IMR-90 (cell line): ENCODE data around the gene HDAC7. TPM values are rescaled to one million over a fixed set of nuclear protein-coding genes. Genes with fewer than 3 reads are reported as not detected.

Experiments used
- ATAC-seq: fragments of 200-7000 bp; cut with Tn5 transposase; 2 replicates; pipeline ENCODE4 v1.9.1; 2020; ENCODE audit warnings: low read depth, mild to moderate bottlenecking, moderate library complexity
- BruUV-seq: library from RNA; stranded (reverse); fragments of 400-500 nt; replicated peaks from 2 replicates; lab custom pipeline; 2021; lab: Mats Ljungman, UMichigan
- CTCF ChIA-PET: fragments of 300-600 bp; formaldehyde crosslinking; extraction: SDS; loops from one replicate; lab custom pipeline; 2021; ENCODE audit warnings: antibody characterized with exemption; lab: Yijun Ruan, JAX
- POLR2A ChIA-PET: fragments of 300-600 bp; sonication (Branson Sonifier 250); formaldehyde crosslinking; loops from one replicate; lab custom pipeline; 2022; ENCODE audit warnings: antibody characterized with exemption; ENCODE audit not compliant: unreplicated experiment; lab: Charles Lee
- DNase-seq: peaks from one replicate; pipeline ENCODE4 v3.0.0; 2013
- H2AFZ ChIP-seq: replicated peaks from 2 replicates; pipeline ENCODE3; 2013; ENCODE audit warnings: low read length, mild to moderate bottlenecking; ENCODE audit not compliant: poor library complexity
- H2AK5ac ChIP-seq: 2 replicates; pipeline ENCODE4 v1.6.1; 2013; ENCODE audit warnings: low read depth, low read length, inconsistent platforms
- H2AK9ac ChIP-seq: replicated peaks from 2 replicates; pipeline ENCODE3; 2013; ENCODE audit warnings: mild to moderate bottlenecking, low read depth, low read length, moderate library complexity; ENCODE audit not compliant: poor library complexity
- H2BK120ac ChIP-seq: 2 replicates; pipeline ENCODE4 v1.6.1; 2013; ENCODE audit warnings: low read depth, low read length, inconsistent platforms
- H2BK15ac ChIP-seq: 3 replicates; pipeline ENCODE4 v1.6.1; 2013; ENCODE audit warnings: low read depth, low read length, inconsistent platforms
- H2BK20ac ChIP-seq: 2 replicates; pipeline ENCODE4 v1.6.1; 2013; ENCODE audit warnings: low read depth, mild to moderate bottlenecking, inconsistent platforms, low read length, moderate library complexity
- H2BK5ac ChIP-seq: 2 replicates; pipeline ENCODE4 v1.6.1; 2013; ENCODE audit warnings: mild to moderate bottlenecking, low read depth, low read length, inconsistent platforms; ENCODE audit not compliant: poor library complexity, severe bottlenecking
- H3K14ac ChIP-seq: replicated peaks from 2 replicates; pipeline ENCODE4 v1.6.1; 2013; ENCODE audit warnings: low read depth, low read length, inconsistent platforms
- H3K18ac ChIP-seq: 2 replicates; pipeline ENCODE4 v1.6.1; 2013; ENCODE audit warnings: low read depth, low read length, control low read depth
- H3K23ac ChIP-seq: 2 replicates; pipeline ENCODE4 v1.6.1; 2013; ENCODE audit warnings: low read depth, low read length, inconsistent platforms
- H3K27ac ChIP-seq: 2 replicates; pipeline ENCODE4 v1.5.1; 2013; ENCODE audit warnings: mild to moderate bottlenecking, control low read depth, low read length; ENCODE audit not compliant: insufficient read depth
- H3K27me3 ChIP-seq: 2 replicates; pipeline ENCODE4 v1.6.1; 2013; ENCODE audit warnings: low read length; ENCODE audit not compliant: control insufficient read depth, insufficient read depth
- H3K36me3 ChIP-seq: 2 replicates; pipeline ENCODE4 v1.6.1; 2013; ENCODE audit warnings: low read length, mixed read lengths; ENCODE audit not compliant: control insufficient read depth, insufficient read depth
- H3K4ac ChIP-seq: 2 replicates; pipeline ENCODE4 v1.6.1; 2013; ENCODE audit warnings: low read depth, low read length, inconsistent platforms
- H3K4me1 ChIP-seq: 2 replicates; pipeline ENCODE4 v1.6.1; 2013; ENCODE audit warnings: low read length, mixed read lengths; ENCODE audit not compliant: control insufficient read depth, insufficient read depth
- H3K4me2 ChIP-seq: 2 replicates; pipeline ENCODE4 v1.6.1; 2013; ENCODE audit warnings: low read depth, mild to moderate bottlenecking, control low read depth, low read length, moderate library complexity
- H3K4me3 ChIP-seq: 2 replicates; pipeline ENCODE4 v1.5.1; 2013; ENCODE audit warnings: low read depth, mild to moderate bottlenecking, control low read depth, low read length, moderate library complexity; ENCODE audit not compliant: insufficient read depth
- H3K56ac ChIP-seq: 2 replicates; pipeline ENCODE4 v1.6.1; 2013; ENCODE audit warnings: low read length, inconsistent platforms; ENCODE audit not compliant: insufficient read depth; ENCODE audit errors: extremely low read depth
- H3K79me1 ChIP-seq, 2 experiments: 2 replicates each; pipeline ENCODE4 v1.6.1; 2013; ENCODE audit warnings: low read length in 2 of 2, inconsistent platforms in 1 of 2, low read depth in 1 of 2
- H3K9ac ChIP-seq: 2 replicates; pipeline ENCODE4 v1.6.1; 2013; ENCODE audit warnings: low read depth, low read length, control low read depth
- H3K9me1 ChIP-seq: 2 replicates; pipeline ENCODE4 v1.6.1; 2013; ENCODE audit warnings: low read length, inconsistent platforms; ENCODE audit not compliant: insufficient read depth
- H3K9me3 ChIP-seq: 2 replicates; pipeline ENCODE4 v1.6.1; 2013; ENCODE audit warnings: low read length; ENCODE audit not compliant: control insufficient read depth, insufficient read depth
- H4K20me1 ChIP-seq: 2 replicates; pipeline ENCODE4 v1.6.1; 2013; ENCODE audit warnings: low read length, inconsistent platforms; ENCODE audit not compliant: insufficient read depth
- H4K5ac ChIP-seq: 2 replicates; pipeline ENCODE4 v1.6.1; 2013; ENCODE audit warnings: mild to moderate bottlenecking, low read depth, low read length, control low read depth
- H4K8ac ChIP-seq, 2 experiments: 2 replicates each; pipeline ENCODE4 v1.6.1; 2013; ENCODE audit warnings: low read depth in 2 of 2, low read length in 2 of 2, control low read depth in 1 of 2, inconsistent platforms in 1 of 2
- H4K91ac ChIP-seq: 2 replicates; pipeline ENCODE4 v1.6.1; 2013; ENCODE audit warnings: low read depth, low read length, inconsistent platforms; ENCODE audit not compliant: insufficient read depth
- BHLHE40 ChIP-seq: fragments of 150-350 bp; IDR thresholded peaks from 2 replicates; pipeline ENCODE4 v1.6.1; 2016; ENCODE audit warnings: mild to moderate bottlenecking, low read depth, low read length
- CEBPB ChIP-seq: IDR thresholded peaks from 2 replicates; pipeline ENCODE4 v1.6.1; 2012; ENCODE audit warnings: low read depth, low read length, improper control_type of control experiment
- CHD1 ChIP-seq: IDR thresholded peaks from 2 replicates; pipeline ENCODE4 v1.6.1; 2012; ENCODE audit warnings: low read depth, low read length, improper control_type of control experiment
- MAFK ChIP-seq: IDR thresholded peaks from 2 replicates; pipeline ENCODE4 v1.6.1; 2012; ENCODE audit warnings: low read depth, low read length, improper control_type of control experiment
- MAZ ChIP-seq: IDR thresholded peaks from 2 replicates; pipeline ENCODE4 v1.6.1; 2012; ENCODE audit warnings: low read depth, mild to moderate bottlenecking, low read length, improper control_type of control experiment, moderate library complexity, borderline replicate concordance
- MXI1 ChIP-seq: IDR thresholded peaks from 2 replicates; pipeline ENCODE4 v1.6.1; 2012; ENCODE audit warnings: low read depth, mild to moderate bottlenecking, low read length, moderate library complexity, borderline replicate concordance
- NFE2L2 ChIP-seq: fragments of 150-350 bp; IDR thresholded peaks from 2 replicates; pipeline ENCODE4 v1.6.1; 2016; ENCODE audit warnings: low read depth, mild to moderate bottlenecking, low read length
- POLR2A ChIP-seq: IDR thresholded peaks from 2 replicates; pipeline ENCODE4 v1.6.1; 2012; ENCODE audit warnings: mild to moderate bottlenecking, low read depth, low read length
- RAD21 ChIP-seq: IDR thresholded peaks from 2 replicates; pipeline ENCODE4 v1.6.1; 2012; ENCODE audit warnings: low read length, improper control_type of control experiment
- RCOR1 ChIP-seq: IDR thresholded peaks from 2 replicates; pipeline ENCODE4 v1.6.1; 2012; ENCODE audit warnings: mild to moderate bottlenecking, low read length, improper control_type of control experiment; ENCODE audit not compliant: insufficient replicate concordance
- RFX5 ChIP-seq: IDR thresholded peaks from 2 replicates; pipeline ENCODE4 v1.8.0; 2012; ENCODE audit warnings: low read depth, mild to moderate bottlenecking, low read length, moderate library complexity
- SMC3 ChIP-seq: fragments of 150-350 bp; IDR thresholded peaks from 2 replicates; pipeline ENCODE4 v1.6.1; 2016; ENCODE audit warnings: low read depth, mild to moderate bottlenecking, antibody characterized with exemption, low read length, moderate library complexity
- USF2 ChIP-seq: fragments of 150-350 bp; IDR thresholded peaks from 2 replicates; pipeline ENCODE4 v1.6.1; 2017; ENCODE audit warnings: mild to moderate bottlenecking, antibody characterized with exemption, low read length, low read depth
- WGBS, 2 experiments: methylation state at CpG; one replicate each; pipeline versions ENCODE4 v1.1.5 to v1.1.7; 2013; ENCODE audit warnings: missing lambda C conversion rate in 2 of 2; ENCODE audit not compliant: insufficient read length in 1 of 2; ENCODE audit errors: extremely low coverage in 2 of 2; 5-methylcytosine and 5-hydroxymethylcytosine counted together
- dilution Hi-C: fragments of 300-500 bp; cut with HindIII; formaldehyde crosslinking; loops from one replicate; pipeline ENCODE4 v1.14.3; 2018; ENCODE audit warnings: low sequenced_read_pairs; ENCODE audit not compliant: unreplicated experiment
- in situ Hi-C: fragments of 300-500 bp; cut with MboI; formaldehyde crosslinking; loops from 3 replicates; pipeline ENCODE4 v1.14.3; 2019; ENCODE audit warnings: low sequenced_read_pairs, inconsistent platforms, mixed read lengths
- intact Hi-C: fragments of 100-400 bp; cut with micrococcal nuclease; formaldehyde crosslinking; loops from 2 replicates; pipeline ENCODE4 v1.10.0; 2022
- polyA plus RNA-seq, 3 experiments: library from polyadenylated mRNA; depleted of rRNA; stranded (reverse); fragments of >200 nt; gene quantifications; 2 replicates each; pipeline ENCODE4 v1.2.3, GENCODE V29; 2012; ENCODE audit warnings: low replicate concordance in 1 of 3
- total RNA-seq: library from RNA; depleted of rRNA; stranded (reverse); fragments of >200 nt; gene quantifications from 2 replicates; pipeline ENCODE4 v1.2.3, GENCODE V29; 2012
- TF ChIP-seq, protein P1 (sequence below): conservative IDR thresholded peaks from 2 replicates; pipeline ENCODE4 v1.5.1; 2012; ENCODE audit warnings: mild to moderate bottlenecking, low read depth, low read length, improper control_type of control experiment
- TF ChIP-seq, protein P2 (sequence below): fragments of 150-350 bp; IDR thresholded peaks from 2 replicates; pipeline ENCODE4 v1.6.1; 2016; ENCODE audit warnings: low read depth, mild to moderate bottlenecking, low read length, moderate library complexity, borderline replicate concordance

HDAC7 gene
- total and polyA plus RNA-seq, 2 of the 4 experiments (the other 2 are of a cell fraction): 10.4 to 64.7 TPM

- Histone ChIP-seq H2BK5ac (no peak overlapping the region), H2AK9ac (peak overlapping the region; percentile 10), H2BK15ac (no peak overlapping the region), H4K20me1 (peaks cover 16% of the 10 kb centered on the region; the same call in 1 of the 2 replicates), H3K9me3 (no peaks in the 10 kb centered on the region), H3K27me3 (no peaks in the 10 kb centered on the region), H3K4me1 (no peaks in the 10 kb centered on the region), H3K23ac (no peak overlapping the region), H3K27ac (no peak overlapping the region), H3K9me1 (no peaks in the 10 kb centered on the region), H4K5ac (no peak overlapping the region), H3K79me1 (peaks cover 0 to 15% of the 10 kb centered on the region in 2 experiments; a peak in 3 of 4 replicates), H2BK120ac (no peak overlapping the region), H3K56ac (no peak overlapping the region), H2BK20ac (no peak overlapping the region), H2AK5ac (no peak overlapping the region), H4K91ac (no peak overlapping the region), H3K18ac (no peak overlapping the region), H4K8ac (no peak overlapping the region), H2AFZ (no peak overlapping the region), H3K9ac (no peak overlapping the region), H3K14ac (no peak overlapping the region), H3K4me3 (no peak overlapping the region), H3K4me2 (no peak overlapping the region), H3K4ac (no peak overlapping the region), H3K36me3 (peaks cover 59% of the 10 kb centered on the region)
- in situ Hi-C loops: no loop called here
- no peak for DNase-seq
- TSS peak; percentile 84 for BruUV-seq
- intact Hi-C loops: no loop called here
- POLR2A ChIA-PET: no interaction called here
- CTCF ChIA-PET: no interaction called here
- no peak for ATAC-seq
- WGBS, 2 experiments: 100% methylated on average over 1 of the region's 17 CpGs; no CpG with 5 or more reads in 1 of the 2 experiments
- dilution Hi-C loops: loop anchor here (10.0 kb wide), 1 partner anchor 62 kb away; no protein-coding TSS in a partner anchor
- TF ChIP-seq CHD1: no peak
- TF ChIP-seq POLR2A: no peak
- no peak for TF ChIP-seq MAFK
- no peak for TF ChIP-seq BHLHE40
- no peak for TF ChIP-seq MXI1
- no peak for TF ChIP-seq SMC3
- no peak for TF ChIP-seq MAZ
- no peak for TF ChIP-seq CEBPB
- TF ChIP-seq, protein P1, sequence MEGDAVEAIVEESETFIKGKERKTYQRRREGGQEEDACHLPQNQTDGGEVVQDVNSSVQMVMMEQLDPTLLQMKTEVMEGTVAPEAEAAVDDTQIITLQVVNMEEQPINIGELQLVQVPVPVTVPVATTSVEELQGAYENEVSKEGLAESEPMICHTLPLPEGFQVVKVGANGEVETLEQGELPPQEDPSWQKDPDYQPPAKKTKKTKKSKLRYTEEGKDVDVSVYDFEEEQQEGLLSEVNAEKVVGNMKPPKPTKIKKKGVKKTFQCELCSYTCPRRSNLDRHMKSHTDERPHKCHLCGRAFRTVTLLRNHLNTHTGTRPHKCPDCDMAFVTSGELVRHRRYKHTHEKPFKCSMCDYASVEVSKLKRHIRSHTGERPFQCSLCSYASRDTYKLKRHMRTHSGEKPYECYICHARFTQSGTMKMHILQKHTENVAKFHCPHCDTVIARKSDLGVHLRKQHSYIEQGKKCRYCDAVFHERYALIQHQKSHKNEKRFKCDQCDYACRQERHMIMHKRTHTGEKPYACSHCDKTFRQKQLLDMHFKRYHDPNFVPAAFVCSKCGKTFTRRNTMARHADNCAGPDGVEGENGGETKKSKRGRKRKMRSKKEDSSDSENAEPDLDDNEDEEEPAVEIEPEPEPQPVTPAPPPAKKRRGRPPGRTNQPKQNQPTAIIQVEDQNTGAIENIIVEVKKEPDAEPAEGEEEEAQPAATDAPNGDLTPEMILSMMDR: no peak
- TF ChIP-seq NFE2L2: no peak
- no peak for TF ChIP-seq USF2
- no peak for TF ChIP-seq RAD21
- no peak for TF ChIP-seq RFX5
- TF ChIP-seq RCOR1: no peak
- TF ChIP-seq, protein P2, sequence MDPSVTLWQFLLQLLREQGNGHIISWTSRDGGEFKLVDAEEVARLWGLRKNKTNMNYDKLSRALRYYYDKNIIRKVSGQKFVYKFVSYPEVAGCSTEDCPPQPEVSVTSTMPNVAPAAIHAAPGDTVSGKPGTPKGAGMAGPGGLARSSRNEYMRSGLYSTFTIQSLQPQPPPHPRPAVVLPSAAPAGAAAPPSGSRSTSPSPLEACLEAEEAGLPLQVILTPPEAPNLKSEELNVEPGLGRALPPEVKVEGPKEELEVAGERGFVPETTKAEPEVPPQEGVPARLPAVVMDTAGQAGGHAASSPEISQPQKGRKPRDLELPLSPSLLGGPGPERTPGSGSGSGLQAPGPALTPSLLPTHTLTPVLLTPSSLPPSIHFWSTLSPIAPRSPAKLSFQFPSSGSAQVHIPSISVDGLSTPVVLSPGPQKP: no peak
These were observed 36.5 kb downstream of the HDAC7 start for GRCh38 chr12:47783024-47783755.
